HEK293 (cell line): ENCODE data around the gene TEX28.

Experiments
- CTCF ChIA-PET: fragments of 350-600 bp; formaldehyde crosslinking; extraction: SDS; loops from one replicate; lab custom pipeline; 2021; ENCODE audit warnings: antibody characterized with exemption; lab: Yijun Ruan, JAX
- POLR2A ChIA-PET: fragments of 300-600 bp; formaldehyde crosslinking; extraction: SDS; loops from one replicate; lab custom pipeline; 2020; ENCODE audit warnings: antibody characterized with exemption, inconsistent platforms; lab: Yijun Ruan, JAX
- H3K27ac ChIP-seq: fragments of 200-500 bp; sonication (Bioruptor generic); 2 replicates; pipeline ENCODE4 v1.5.1; 2014; ENCODE audit warnings: low read depth, low read length, control low read depth, inconsistent platforms; ENCODE audit errors: extremely low read depth
- H3K36me3 ChIP-seq, 2 experiments: fragments of 200-500 bp in 1 of 2; sonication (Bioruptor generic) in 1 of 2; 1 replicate in 1 of 2; 2 replicates in 1 of 2; pipeline ENCODE4 v1.5.1; 2014 to 2017; ENCODE audit warnings: inconsistent platforms in 2 of 2, low read length in 2 of 2; ENCODE audit not compliant: control insufficient read depth in 2 of 2, insufficient read depth in 1 of 2
- H3K4me1 ChIP-seq: fragments of 200-500 bp; sonication (Bioruptor generic); 2 replicates; pipeline ENCODE4 v1.5.1; 2014; ENCODE audit warnings: mild to moderate bottlenecking, low read length, inconsistent platforms; ENCODE audit not compliant: control insufficient read depth, insufficient read depth
- H3K4me3 ChIP-seq: 2 replicates; pipeline ENCODE4 v1.5.1; 2011; ENCODE audit warnings: low read depth, mild to moderate bottlenecking, control low read depth, low read length, moderate library complexity
- H3K9me3 ChIP-seq: fragments of 200-500 bp; sonication (Bioruptor generic); 2 replicates; pipeline ENCODE4 v1.5.1; 2014; ENCODE audit warnings: low read depth, low read length, inconsistent platforms; ENCODE audit not compliant: control insufficient read depth, insufficient read depth
- EGR2 ChIP-seq: fragments of 450-650 bp; formaldehyde crosslinking; IDR thresholded peaks from 2 replicates; pipeline ENCODE4 v1.5.1; 2016; ENCODE audit warnings: low read depth, missing biosample characterization, missing genetic modification characterization
- GLIS1 ChIP-seq: fragments of 450-650 bp; formaldehyde crosslinking; IDR thresholded peaks from 2 replicates; pipeline ENCODE4 v1.5.1; 2016; ENCODE audit warnings: missing biosample characterization, missing genetic modification characterization
- SALL2 ChIP-seq: fragments of 450-650 bp; formaldehyde crosslinking; IDR thresholded peaks from 2 replicates; pipeline ENCODE4 v1.5.0; 2017; ENCODE audit warnings: missing biosample characterization, mild to moderate bottlenecking, missing genetic modification characterization, borderline replicate concordance
- SCRT1 ChIP-seq: fragments of 450-650 bp; formaldehyde crosslinking; IDR thresholded peaks from 2 replicates; pipeline ENCODE4 v1.5.1; 2016; ENCODE audit warnings: missing biosample characterization, missing genetic modification characterization, borderline replicate concordance
- SCRT2 ChIP-seq: fragments of 450-650 bp; formaldehyde crosslinking; IDR thresholded peaks from 2 replicates; pipeline ENCODE4 v1.5.1; 2016; ENCODE audit warnings: missing biosample characterization, missing genetic modification characterization
- ZBTB21 ChIP-seq: fragments of 450-650 bp; formaldehyde crosslinking; IDR thresholded peaks from 2 replicates; pipeline ENCODE4 v1.5.1; 2017; ENCODE audit warnings: missing biosample characterization, missing genetic modification characterization
- ZEB2 ChIP-seq: fragments of 450-650 bp; formaldehyde crosslinking; IDR thresholded peaks from 2 replicates; pipeline ENCODE4 v1.5.1; 2016; ENCODE audit warnings: missing biosample characterization, missing genetic modification characterization
- ZFP41 ChIP-seq: fragments of 450-650 bp; formaldehyde crosslinking; IDR thresholded peaks from 2 replicates; pipeline ENCODE4 v1.5.1; 2016; ENCODE audit warnings: missing biosample characterization, missing genetic modification characterization, borderline replicate concordance
- ZNF155 ChIP-seq: fragments of 450-650 bp; formaldehyde crosslinking; IDR thresholded peaks from 2 replicates; pipeline ENCODE4 v1.5.1; 2016; ENCODE audit warnings: missing biosample characterization, missing genetic modification characterization
- ZNF174 ChIP-seq: fragments of 450-650 bp; formaldehyde crosslinking; IDR thresholded peaks from 2 replicates; pipeline ENCODE4 v1.5.0; 2017; ENCODE audit warnings: missing biosample characterization, mild to moderate bottlenecking, missing genetic modification characterization
- ZNF223 ChIP-seq: fragments of 450-650 bp; formaldehyde crosslinking; IDR thresholded peaks from 2 replicates; pipeline ENCODE4 v1.5.1; 2016; ENCODE audit warnings: missing biosample characterization, missing genetic modification characterization
- ZNF335 ChIP-seq: fragments of 450-650 bp; formaldehyde crosslinking; conservative IDR thresholded peaks from 2 replicates; pipeline ENCODE4 v1.5.1; 2016; ENCODE audit warnings: missing biosample characterization, missing genetic modification characterization
- ZNF433 ChIP-seq: fragments of 450-650 bp; formaldehyde crosslinking; IDR thresholded peaks from 2 replicates; pipeline ENCODE4 v1.5.1; 2016; ENCODE audit warnings: missing biosample characterization, missing genetic modification characterization, low read depth
- ZNF529 ChIP-seq: fragments of 450-650 bp; formaldehyde crosslinking; IDR thresholded peaks from 2 replicates; pipeline ENCODE4 v1.5.1; 2017; ENCODE audit warnings: missing genetic modification characterization, missing biosample characterization; ENCODE audit not compliant: insufficient replicate concordance
- ZNF600 ChIP-seq: fragments of 450-650 bp; formaldehyde crosslinking; IDR thresholded peaks from 2 replicates; pipeline ENCODE4 v1.5.1; 2016; ENCODE audit warnings: missing biosample characterization, missing genetic modification characterization
- ZNF677 ChIP-seq: fragments of 450-650 bp; IDR thresholded peaks from 2 replicates; pipeline ENCODE4 v1.5.0; 2018; ENCODE audit warnings: missing biosample characterization, mild to moderate bottlenecking, missing genetic modification characterization, moderate library complexity
- ZNF837 ChIP-seq: fragments of 450-650 bp; formaldehyde crosslinking; IDR thresholded peaks from 2 replicates; pipeline ENCODE4 v1.5.1; 2016; ENCODE audit warnings: missing biosample characterization, missing genetic modification characterization
- TF ChIP-seq, protein P1 (sequence below): fragments of 450-650 bp; formaldehyde crosslinking; IDR thresholded peaks from 2 replicates; pipeline ENCODE4 v1.5.0; 2017; ENCODE audit warnings: missing biosample characterization, missing genetic modification characterization, borderline replicate concordance
- TF ChIP-seq, protein P2 (sequence below): fragments of 450-650 bp; formaldehyde crosslinking; IDR thresholded peaks from 2 replicates; pipeline ENCODE4 v1.5.1; 2016; ENCODE audit warnings: missing biosample characterization, missing genetic modification characterization
- TF ChIP-seq, protein P3 (sequence below): fragments of 450-650 bp; formaldehyde crosslinking; IDR thresholded peaks from 2 replicates; pipeline ENCODE4 v1.5.1; 2016; ENCODE audit warnings: missing biosample characterization, missing genetic modification characterization
- TF ChIP-seq, protein P4 (sequence below): fragments of 450-650 bp; formaldehyde crosslinking; IDR thresholded peaks from 2 replicates; pipeline ENCODE4 v1.5.1; 2016; ENCODE audit warnings: missing biosample characterization, missing genetic modification characterization

Gene TEX28

DNA sequence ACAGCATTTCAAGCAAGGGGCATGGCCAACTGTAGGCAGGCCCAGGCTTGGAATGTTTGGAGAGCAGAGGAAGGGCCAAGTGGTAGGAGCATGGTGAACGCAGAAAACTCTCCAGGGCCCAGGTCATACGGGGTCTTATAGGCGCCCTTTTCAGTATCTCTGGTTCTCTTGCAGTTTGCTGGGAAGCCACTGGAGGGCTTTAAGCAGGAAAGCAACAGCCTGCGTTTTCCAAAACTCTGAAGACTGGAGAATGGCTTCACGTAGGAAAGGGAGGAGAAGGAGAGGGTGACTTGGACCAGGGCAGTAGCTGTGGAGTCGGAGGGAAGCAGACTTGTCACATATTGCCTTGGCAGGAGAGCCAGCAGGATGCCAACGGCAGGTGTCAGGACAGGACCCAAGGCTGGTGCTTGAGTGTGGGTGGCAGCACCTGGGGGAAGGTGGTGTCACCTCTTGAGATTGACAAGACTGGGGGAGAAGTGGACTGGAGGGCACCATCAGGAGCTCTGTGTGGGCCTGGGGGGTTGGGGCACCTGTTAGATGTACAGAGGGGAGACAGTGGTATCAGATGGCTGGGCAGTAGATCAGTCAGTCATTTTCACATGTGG lies 22.6 kb upstream of the TEX28 start (continued):
- TF ChIP-seq ZNF174 (no peak), SCRT2 (tag by site-specific recombination) (peak; percentile 69), ZBTB21 (tag by site-specific recombination) (no peak)
- TF ChIP-seq, protein P1, sequence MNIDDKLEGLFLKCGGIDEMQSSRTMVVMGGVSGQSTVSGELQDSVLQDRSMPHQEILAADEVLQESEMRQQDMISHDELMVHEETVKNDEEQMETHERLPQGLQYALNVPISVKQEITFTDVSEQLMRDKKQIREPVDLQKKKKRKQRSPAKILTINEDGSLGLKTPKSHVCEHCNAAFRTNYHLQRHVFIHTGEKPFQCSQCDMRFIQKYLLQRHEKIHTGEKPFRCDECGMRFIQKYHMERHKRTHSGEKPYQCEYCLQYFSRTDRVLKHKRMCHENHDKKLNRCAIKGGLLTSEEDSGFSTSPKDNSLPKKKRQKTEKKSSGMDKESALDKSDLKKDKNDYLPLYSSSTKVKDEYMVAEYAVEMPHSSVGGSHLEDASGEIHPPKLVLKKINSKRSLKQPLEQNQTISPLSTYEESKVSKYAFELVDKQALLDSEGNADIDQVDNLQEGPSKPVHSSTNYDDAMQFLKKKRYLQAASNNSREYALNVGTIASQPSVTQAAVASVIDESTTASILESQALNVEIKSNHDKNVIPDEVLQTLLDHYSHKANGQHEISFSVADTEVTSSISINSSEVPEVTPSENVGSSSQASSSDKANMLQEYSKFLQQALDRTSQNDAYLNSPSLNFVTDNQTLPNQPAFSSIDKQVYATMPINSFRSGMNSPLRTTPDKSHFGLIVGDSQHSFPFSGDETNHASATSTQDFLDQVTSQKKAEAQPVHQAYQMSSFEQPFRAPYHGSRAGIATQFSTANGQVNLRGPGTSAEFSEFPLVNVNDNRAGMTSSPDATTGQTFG (tag by site-specific recombination) = no peak
- TF ChIP-seq, all 188 proteins: peak for 3

DNA sequence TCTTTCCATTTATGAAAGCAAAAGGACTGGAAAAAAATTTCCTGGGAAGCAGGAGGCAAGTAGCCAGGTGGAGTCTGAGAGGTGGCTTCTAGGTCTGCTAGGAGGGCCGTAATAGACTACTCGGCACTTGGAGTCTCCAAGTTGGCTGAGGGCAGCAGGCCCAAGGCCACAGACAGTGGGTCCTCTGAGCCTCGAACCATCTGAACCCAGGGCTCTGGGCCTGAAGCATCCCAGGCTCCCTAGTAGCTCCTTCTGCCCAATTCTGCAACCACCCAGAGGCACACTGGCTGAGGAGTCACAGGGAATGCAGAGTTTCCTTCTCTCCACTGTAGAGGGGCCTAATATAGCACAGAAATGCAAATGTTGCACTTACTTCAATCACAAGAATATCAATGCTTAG lies 20.5 kb upstream of the TEX28 start:
- POLR2A ChIA-PET = no interaction called here
- Histone ChIP-seq H3K9me3 (no peaks in the 10 kb centered on the region), H3K4me1 (no peaks in the 10 kb centered on the region), H3K27ac (no peak overlapping the region), H3K36me3 (no peaks in the 10 kb centered on the region)
- TF ChIP-seq, protein P2, sequence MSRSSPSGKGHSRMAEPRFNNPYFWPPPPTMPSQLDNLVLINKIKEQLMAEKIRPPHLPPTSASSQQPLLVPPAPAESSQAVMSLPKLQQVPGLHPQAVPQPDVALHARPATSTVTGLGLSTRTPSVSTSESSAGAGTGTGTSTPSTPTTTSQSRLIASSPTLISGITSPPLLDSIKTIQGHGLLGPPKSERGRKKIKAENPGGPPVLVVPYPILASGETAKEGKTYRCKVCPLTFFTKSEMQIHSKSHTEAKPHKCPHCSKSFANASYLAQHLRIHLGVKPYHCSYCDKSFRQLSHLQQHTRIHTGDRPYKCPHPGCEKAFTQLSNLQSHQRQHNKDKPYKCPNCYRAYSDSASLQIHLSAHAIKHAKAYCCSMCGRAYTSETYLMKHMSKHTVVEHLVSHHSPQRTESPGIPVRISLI = no peak
- TF ChIP-seq ZNF837 (tag by site-specific recombination) = no peak
- no peak for TF ChIP-seq SCRT1 (tag by site-specific recombination)
- TF ChIP-seq ZFP41 = no peak
- TF ChIP-seq ZNF529 (tag by site-specific recombination) = no peak
- TF ChIP-seq SALL2 = no peak
- TF ChIP-seq ZNF335 = no peak
- no peak for TF ChIP-seq ZEB2 (tag by site-specific recombination)
- TF ChIP-seq, protein P3, sequence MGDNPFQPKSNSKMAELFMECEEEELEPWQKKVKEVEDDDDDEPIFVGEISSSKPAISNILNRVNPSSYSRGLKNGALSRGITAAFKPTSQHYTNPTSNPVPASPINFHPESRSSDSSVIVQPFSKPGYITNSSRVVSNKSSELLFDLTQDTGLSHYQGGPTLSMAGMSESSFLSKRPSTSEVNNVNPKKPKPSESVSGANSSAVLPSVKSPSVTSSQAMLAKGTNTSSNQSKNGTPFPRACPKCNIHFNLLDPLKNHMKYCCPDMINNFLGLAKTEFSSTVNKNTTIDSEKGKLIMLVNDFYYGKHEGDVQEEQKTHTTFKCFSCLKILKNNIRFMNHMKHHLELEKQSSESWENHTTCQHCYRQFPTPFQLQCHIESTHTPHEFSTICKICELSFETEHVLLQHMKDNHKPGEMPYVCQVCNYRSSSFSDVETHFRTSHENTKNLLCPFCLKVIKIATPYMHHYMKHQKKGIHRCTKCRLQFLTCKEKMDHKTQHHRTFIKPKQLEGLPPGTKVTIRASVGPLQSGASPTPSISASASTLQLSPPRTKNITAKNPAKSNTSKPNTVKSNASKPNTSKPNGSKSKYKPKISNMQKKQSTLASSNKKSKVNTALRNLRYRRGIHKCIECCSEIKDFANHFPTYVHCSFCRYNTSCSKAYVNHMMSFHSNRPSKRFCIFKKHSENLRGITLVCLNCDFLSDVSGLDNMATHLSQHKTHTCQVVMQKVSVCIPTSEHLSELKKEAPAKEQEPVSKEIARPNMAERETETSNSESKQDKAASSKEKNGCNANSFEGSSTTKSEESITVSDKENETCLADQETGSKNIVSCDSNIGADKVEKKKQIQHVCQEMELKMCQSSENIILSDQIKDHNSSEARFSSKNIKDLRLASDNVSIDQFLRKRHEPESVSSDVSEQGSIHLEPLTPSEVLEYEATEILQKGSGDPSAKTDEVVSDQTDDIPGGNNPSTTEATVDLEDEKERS (tag by site-specific recombination) = no peak
- TF ChIP-seq ZNF433 (tag by site-specific recombination) = no peak
- TF ChIP-seq, protein P4, sequence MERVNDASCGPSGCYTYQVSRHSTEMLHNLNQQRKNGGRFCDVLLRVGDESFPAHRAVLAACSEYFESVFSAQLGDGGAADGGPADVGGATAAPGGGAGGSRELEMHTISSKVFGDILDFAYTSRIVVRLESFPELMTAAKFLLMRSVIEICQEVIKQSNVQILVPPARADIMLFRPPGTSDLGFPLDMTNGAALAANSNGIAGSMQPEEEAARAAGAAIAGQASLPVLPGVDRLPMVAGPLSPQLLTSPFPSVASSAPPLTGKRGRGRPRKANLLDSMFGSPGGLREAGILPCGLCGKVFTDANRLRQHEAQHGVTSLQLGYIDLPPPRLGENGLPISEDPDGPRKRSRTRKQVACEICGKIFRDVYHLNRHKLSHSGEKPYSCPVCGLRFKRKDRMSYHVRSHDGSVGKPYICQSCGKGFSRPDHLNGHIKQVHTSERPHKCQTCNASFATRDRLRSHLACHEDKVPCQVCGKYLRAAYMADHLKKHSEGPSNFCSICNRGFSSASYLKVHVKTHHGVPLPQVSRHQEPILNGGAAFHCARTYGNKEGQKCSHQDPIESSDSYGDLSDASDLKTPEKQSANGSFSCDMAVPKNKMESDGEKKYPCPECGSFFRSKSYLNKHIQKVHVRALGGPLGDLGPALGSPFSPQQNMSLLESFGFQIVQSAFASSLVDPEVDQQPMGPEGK = no peak
- no peak for TF ChIP-seq ZNF677 (tag by site-specific recombination)
- no peak for TF ChIP-seq GLIS1 (tag by site-specific recombination)
- TF ChIP-seq ZNF223 (tag by site-specific recombination) = no peak
- TF ChIP-seq EGR2 = no peak
- TF ChIP-seq ZNF600 (tag by site-specific recombination) = no peak
- no peak for TF ChIP-seq ZNF155 (tag by site-specific recombination)
- TF ChIP-seq, all 188 proteins: peak for 0
- CTCF ChIA-PET = interaction anchor here (0.6 to 1.2 kb wide), 7 partner anchors 9 to 420 kb away, joined by 3 to 5 read pairs (median 3); no protein-coding TSS in a partner anchor
- H3K4me3 ChIP-seq = no peak overlapping the region
